Stimulated activated naive B cell treated with anti-CD40 and anti-IgM and Interleukin-4, amounts not matched to agents 10 μg/mL and 1 μg/mL and 100 μg/mL, for 72 hours (primary cell): Measurements from ENCODE around the gene BAHCC1.

Experiments used
- ATAC-seq, 2 donors: fragments of 150-1000 bp; cut with Tn5 transposase; replicated peaks; 2 replicates each; pipeline ENCODE4 v1.10.0; 2021; ENCODE audit warnings: moderate library complexity in 1 of 2
- DNase-seq: peaks from one replicate; pipeline ENCODE4 v3.0.0; 2021
- H3K27ac Mint-ChIP-seq: one replicate; pipeline ENCODE4 v1.8.0; 2022; ENCODE audit warnings: mild to moderate bottlenecking, mixed read lengths
- H3K27me3 Mint-ChIP-seq, 2 donors: one replicate each; pipeline ENCODE4 v1.8.0; 2022; ENCODE audit warnings: mixed read lengths in 2 of 2
- H3K36me3 Mint-ChIP-seq, 2 donors: one replicate each; pipeline ENCODE4 v1.8.0; 2022; ENCODE audit warnings: mixed read lengths in 2 of 2, mild to moderate bottlenecking in 1 of 2
- H3K4me1 Mint-ChIP-seq, 2 donors: one replicate each; pipeline ENCODE4 v1.8.0; 2022; ENCODE audit warnings: mixed read lengths in 2 of 2, mild to moderate bottlenecking in 1 of 2
- H3K4me3 Mint-ChIP-seq, 2 donors: one replicate each; pipeline ENCODE4 v1.8.0; 2022; ENCODE audit warnings: mild to moderate bottlenecking in 2 of 2, mixed read lengths in 2 of 2, moderate library complexity in 1 of 2
- H3K9me3 Mint-ChIP-seq, 2 donors: one replicate each; pipeline ENCODE4 v1.8.0; 2022; ENCODE audit warnings: mixed read lengths in 2 of 2, mild to moderate bottlenecking in 1 of 2

The BAHCC1 gene

GRCh38 chr17:81415681-81416080 lies 20.4 kb downstream of the BAHCC1 start:
- Mint-ChIP-seq H3K36me3 (peaks cover 0 to 1% of the 10 kb centered on the region in 2 donors), H3K4me3 (no peak overlapping the region), H3K27ac (no peak overlapping the region), H3K9me3 (no peaks in the 10 kb centered on the region), H3K27me3 (peaks cover 0 to 21% of the 10 kb centered on the region in 2 donors), H3K4me1 (peaks cover 11 to 37% of the 10 kb centered on the region in 2 donors)
- ATAC-seq = no peak
- DNase-seq = no peak

- DNase-seq = no peak
- Mint-ChIP-seq H3K4me3 (no peak overlapping the region), H3K27ac (no peak overlapping the region), H3K36me3 (no peaks in the 10 kb centered on the region), H3K4me1 (peaks cover 9 to 30% of the 10 kb centered on the region in 2 donors), H3K9me3 (no peaks in the 10 kb centered on the region), H3K27me3 (peaks cover 0 to 16% of the 10 kb centered on the region in 2 donors)
- no peak for ATAC-seq
Observed at GRCh38 chr17:81416612-81417011, 21.4 kb downstream of the BAHCC1 start.

- Mint-ChIP-seq H3K27ac (no peak overlapping the region), H3K36me3 (no peaks in the 10 kb centered on the region), H3K4me3 (no peak overlapping the region), H3K4me1 (peaks cover 7 to 26% of the 10 kb centered on the region in 2 donors), H3K9me3 (no peaks in the 10 kb centered on the region), H3K27me3 (peaks cover 0 to 15% of the 10 kb centered on the region in 2 donors)
- no peak for DNase-seq
- ATAC-seq = no peak
Observed at GRCh38 chr17:81417049-81417878, 22.0 kb downstream of the BAHCC1 start.

GRCh38 chr17:81417879-81418709 lies 22.8 kb downstream of the BAHCC1 start:
- Mint-ChIP-seq H3K36me3 (no peaks in the 10 kb centered on the region), H3K4me3 (no peak overlapping the region), H3K9me3 (no peaks in the 10 kb centered on the region), H3K27ac (no peak overlapping the region), H3K27me3 (peaks cover 0 to 15% of the 10 kb centered on the region in 2 donors), H3K4me1 (peaks cover 3 to 18% of the 10 kb centered on the region in 2 donors)
- ATAC-seq = no peak
- no peak for DNase-seq

- Mint-ChIP-seq H3K27ac (no peak overlapping the region), H3K9me3 (no peaks in the 10 kb centered on the region), H3K27me3 (peaks cover 0 to 15% of the 10 kb centered on the region in 2 donors), H3K4me3 (no peak overlapping the region), H3K36me3 (no peaks in the 10 kb centered on the region), H3K4me1 (peaks cover 0 to 10% of the 10 kb centered on the region in 2 donors)
- DNase-seq (no peak), ATAC-seq (no peak)
Observed at GRCh38 chr17:81418710-81419318, 23.6 kb downstream of the BAHCC1 start.

- H3K27me3 Mint-ChIP-seq = peaks cover 0 to 15% of the 10 kb centered on the region in 2 donors
- H3K9me3 Mint-ChIP-seq = no peaks in the 10 kb centered on the region
- peaks cover 0 to 5% of the 10 kb centered on the region in 2 donors for H3K4me1 Mint-ChIP-seq
- no peak overlapping the region for H3K27ac Mint-ChIP-seq
- ATAC-seq = no peak
- no peaks in the 10 kb centered on the region for H3K36me3 Mint-ChIP-seq
- DNase-seq = no peak
- H3K4me3 Mint-ChIP-seq = no peak overlapping the region
Observed at GRCh38 chr17:81419319-81419885, 24.1 kb downstream of the BAHCC1 start.

GRCh38 chr17:81419886-81420768 lies 24.9 kb downstream of the BAHCC1 start:
- ATAC-seq (no peak), DNase-seq (no peak)
- Mint-ChIP-seq H3K27me3 (peaks cover 0 to 15% of the 10 kb centered on the region in 2 donors), H3K27ac (no peak overlapping the region), H3K36me3 (no peaks in the 10 kb centered on the region), H3K9me3 (no peaks in the 10 kb centered on the region), H3K4me1 (peaks cover 0 to 5% of the 10 kb centered on the region in 2 donors), H3K4me3 (no peak overlapping the region)

- Mint-ChIP-seq H3K27me3 (peaks cover 0 to 15% of the 10 kb centered on the region in 2 donors), H3K36me3 (no peaks in the 10 kb centered on the region), H3K27ac (no peak overlapping the region), H3K9me3 (no peaks in the 10 kb centered on the region), H3K4me3 (no peak overlapping the region), H3K4me1 (peaks cover 0 to 5% of the 10 kb centered on the region in 2 donors)
- DNase-seq = no peak
- ATAC-seq = no peak
Observed at GRCh38 chr17:81420769-81421462, 25.7 kb downstream of the BAHCC1 start.

GRCh38 chr17:81422776-81423697 lies 27.8 kb downstream of the BAHCC1 start:
- Mint-ChIP-seq H3K27me3 (peaks cover 3 to 15% of the 10 kb centered on the region in 2 donors), H3K36me3 (no peaks in the 10 kb centered on the region), H3K4me1 (peaks cover 5 to 6% of the 10 kb centered on the region in 2 donors), H3K27ac (no peak overlapping the region), H3K9me3 (no peaks in the 10 kb centered on the region), H3K4me3 (no peak overlapping the region)
- DNase-seq = no peak
- no peak for ATAC-seq

- Mint-ChIP-seq H3K27ac (no peak overlapping the region), H3K9me3 (no peaks in the 10 kb centered on the region), H3K27me3 (peaks cover 5 to 20% of the 10 kb centered on the region in 2 donors), H3K36me3 (no peaks in the 10 kb centered on the region), H3K4me1 (peaks cover 5 to 7% of the 10 kb centered on the region in 2 donors), H3K4me3 (no peak overlapping the region)
- no peak for ATAC-seq
- DNase-seq = no peak
Observed at GRCh38 chr17:81423698-81424071, 28.4 kb downstream of the BAHCC1 start.

- Mint-ChIP-seq H3K36me3 (no peaks in the 10 kb centered on the region), H3K27ac (no peak overlapping the region), H3K27me3 (peaks cover 8 to 27% of the 10 kb centered on the region in 2 donors), H3K4me1 (peaks cover 5 to 11% of the 10 kb centered on the region in 2 donors), H3K4me3 (no peak overlapping the region), H3K9me3 (no peaks in the 10 kb centered on the region)
- no peak for ATAC-seq
- DNase-seq = no peak
Observed at GRCh38 chr17:81424151-81425017, 29.1 kb downstream of the BAHCC1 start.
